MM.1S (cell line): ENCODE data around the gene DAO.
"Not testable (repeated sequence)": the region's sequence is repeated elsewhere in the genome, so short reads cannot be mapped to it uniquely, and the experiment has no call there.

Source experiments
- DNase-seq: peaks from one replicate; pipeline ENCODE4 v3.0.0-alpha.2; 2015
- H2AFZ ChIP-seq: fragments of 300-600 bp; sonication (generic); 2 replicates; pipeline ENCODE4 v1.6.0; 2016; ENCODE audit warnings: antibody characterized with exemption, low read length
- H3F3A ChIP-seq: fragments of 300-600 bp; sonication (generic); 2 replicates; pipeline ENCODE4 v1.6.1; 2016; ENCODE audit warnings: mild to moderate bottlenecking, antibody characterized with exemption, low read length, moderate library complexity, mixed read lengths; ENCODE audit not compliant: insufficient read depth
- H3K27ac ChIP-seq: fragments of 300-600 bp; sonication (generic); 2 replicates; pipeline ENCODE4 v1.5.1; 2016; ENCODE audit warnings: mild to moderate bottlenecking, low read length
- H3K27me3 ChIP-seq: fragments of 300-600 bp; sonication (generic); replicated peaks from 2 replicates; pipeline ENCODE4 v1.6.0; 2016; ENCODE audit warnings: low read length; ENCODE audit not compliant: insufficient read depth
- H3K36me3 ChIP-seq: fragments of 300-600 bp; sonication (generic); replicated peaks from 2 replicates; pipeline ENCODE4 v1.6.1; 2016; ENCODE audit warnings: mild to moderate bottlenecking, low read length, mixed read lengths; ENCODE audit not compliant: insufficient read depth
- H3K4me1 ChIP-seq: fragments of 300-600 bp; sonication (generic); 2 replicates; pipeline ENCODE4 v1.6.1; 2016; ENCODE audit warnings: low read length, mixed read lengths
- H3K4me2 ChIP-seq: fragments of 300-600 bp; sonication (generic); 2 replicates; pipeline ENCODE4 v1.6.0; 2016; ENCODE audit warnings: low read depth, low read length
- H3K4me3 ChIP-seq: fragments of 300-600 bp; sonication (generic); 2 replicates; pipeline ENCODE4 v1.5.1; 2016; ENCODE audit warnings: low read length, mixed read lengths
- H3K79me2 ChIP-seq: fragments of 300-600 bp; sonication (generic); 2 replicates; pipeline ENCODE4 v1.6.1; 2016; ENCODE audit warnings: mixed run types, low read length, mixed read lengths
- H3K9ac ChIP-seq: fragments of 300-600 bp; sonication (generic); 2 replicates; pipeline ENCODE4 v1.6.1; 2016; ENCODE audit warnings: low read length, mixed read lengths
- H3K9me2 ChIP-seq: fragments of 300-600 bp; sonication (generic); replicated peaks from 2 replicates; pipeline ENCODE4 v1.6.1; 2016; ENCODE audit warnings: mild to moderate bottlenecking, low read length, mixed read lengths; ENCODE audit not compliant: insufficient read depth
- H3K9me3 ChIP-seq: fragments of 300-600 bp; sonication (generic); replicated peaks from 2 replicates; pipeline ENCODE4 v1.6.1; 2016; ENCODE audit warnings: mild to moderate bottlenecking, low read length, mixed read lengths; ENCODE audit not compliant: insufficient read depth
- H4K20me1 ChIP-seq: fragments of 300-600 bp; sonication (generic); 2 replicates; pipeline ENCODE4 v1.6.1; 2016; ENCODE audit warnings: mild to moderate bottlenecking, low read length, moderate library complexity, mixed read lengths; ENCODE audit not compliant: insufficient read depth
- EZH2 ChIP-seq: fragments of 300-600 bp; sonication (generic); optimal IDR thresholded peaks from 2 replicates; pipeline ENCODE3; 2017; ENCODE audit warnings: low read depth, mild to moderate bottlenecking, antibody characterized with exemption, low read length, mixed read lengths
- EZH2phosphoT487 ChIP-seq: fragments of 300-600 bp; sonication (generic); IDR thresholded peaks from 2 replicates; pipeline ENCODE4 v1.6.1; 2018; ENCODE audit warnings: antibody characterized with exemption, low read length
- TF ChIP-seq, protein P1 (sequence below): fragments of 300-600 bp; sonication (generic); IDR thresholded peaks from 2 replicates; pipeline ENCODE4 v1.5.1; 2016; ENCODE audit warnings: antibody characterized with exemption, low read length, mixed read lengths

Gene DAO

DNA sequence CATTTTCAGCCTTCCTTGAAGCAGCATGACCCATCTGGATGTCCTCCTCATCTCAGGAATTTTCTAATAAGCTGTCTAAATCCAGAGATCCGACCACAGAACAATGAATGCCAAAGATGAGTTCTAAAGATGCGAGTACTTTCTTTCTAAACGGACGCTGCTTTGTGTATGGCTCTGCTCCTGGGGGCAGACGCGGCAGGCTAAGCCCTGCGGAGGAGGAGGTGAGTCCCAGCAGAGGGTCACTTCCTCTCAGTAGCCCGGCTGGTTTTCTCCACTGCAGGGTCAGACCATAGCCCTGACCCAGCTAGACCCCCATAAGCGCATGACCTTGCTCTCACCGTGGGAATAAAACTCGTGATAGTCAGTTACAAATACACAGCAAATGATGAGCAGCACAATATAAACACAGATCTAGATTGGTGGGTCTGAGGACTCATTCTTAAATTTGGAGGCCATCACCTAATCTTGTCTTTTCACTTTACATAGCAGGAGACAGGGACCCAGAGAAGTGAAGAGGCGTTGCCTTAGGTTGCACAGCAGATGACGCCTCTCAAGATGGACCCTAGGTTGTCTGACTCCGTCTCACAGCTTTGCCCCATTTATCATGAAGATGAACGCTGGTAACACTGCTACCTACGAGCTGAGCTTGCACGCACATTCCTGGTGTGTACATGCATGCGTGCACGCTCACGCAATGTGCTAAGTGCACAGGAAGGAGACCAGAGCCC, 39.1 kb upstream of the DAO start:
- no peaks in the 10 kb centered on the region for H3K36me3 ChIP-seq
- H3K4me2 ChIP-seq: no peak overlapping the region
- peaks cover 20% of the 10 kb centered on the region for H3F3A ChIP-seq
- H3K4me3 ChIP-seq: no peak overlapping the region
- no peak overlapping the region for H3K27ac ChIP-seq
- no peak overlapping the region for H3K9ac ChIP-seq
- peaks cover 30% of the 10 kb centered on the region for H3K4me1 ChIP-seq
- H4K20me1 ChIP-seq: no peaks in the 10 kb centered on the region
- no peak overlapping the region for H2AFZ ChIP-seq
- H3K9me2 ChIP-seq: no peaks in the 10 kb centered on the region
- no peaks in the 10 kb centered on the region for H3K27me3 ChIP-seq
- TF ChIP-seq EZH2 (no peak), EZH2phosphoT487 (no peak)
- TF ChIP-seq, protein P1, sequence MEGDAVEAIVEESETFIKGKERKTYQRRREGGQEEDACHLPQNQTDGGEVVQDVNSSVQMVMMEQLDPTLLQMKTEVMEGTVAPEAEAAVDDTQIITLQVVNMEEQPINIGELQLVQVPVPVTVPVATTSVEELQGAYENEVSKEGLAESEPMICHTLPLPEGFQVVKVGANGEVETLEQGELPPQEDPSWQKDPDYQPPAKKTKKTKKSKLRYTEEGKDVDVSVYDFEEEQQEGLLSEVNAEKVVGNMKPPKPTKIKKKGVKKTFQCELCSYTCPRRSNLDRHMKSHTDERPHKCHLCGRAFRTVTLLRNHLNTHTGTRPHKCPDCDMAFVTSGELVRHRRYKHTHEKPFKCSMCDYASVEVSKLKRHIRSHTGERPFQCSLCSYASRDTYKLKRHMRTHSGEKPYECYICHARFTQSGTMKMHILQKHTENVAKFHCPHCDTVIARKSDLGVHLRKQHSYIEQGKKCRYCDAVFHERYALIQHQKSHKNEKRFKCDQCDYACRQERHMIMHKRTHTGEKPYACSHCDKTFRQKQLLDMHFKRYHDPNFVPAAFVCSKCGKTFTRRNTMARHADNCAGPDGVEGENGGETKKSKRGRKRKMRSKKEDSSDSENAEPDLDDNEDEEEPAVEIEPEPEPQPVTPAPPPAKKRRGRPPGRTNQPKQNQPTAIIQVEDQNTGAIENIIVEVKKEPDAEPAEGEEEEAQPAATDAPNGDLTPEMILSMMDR: no peak
- DNase-seq: no peak
- peaks cover 77% of the 10 kb centered on the region for H3K79me2 ChIP-seq
- H3K9me3 ChIP-seq: no peaks in the 10 kb centered on the region

DNA sequence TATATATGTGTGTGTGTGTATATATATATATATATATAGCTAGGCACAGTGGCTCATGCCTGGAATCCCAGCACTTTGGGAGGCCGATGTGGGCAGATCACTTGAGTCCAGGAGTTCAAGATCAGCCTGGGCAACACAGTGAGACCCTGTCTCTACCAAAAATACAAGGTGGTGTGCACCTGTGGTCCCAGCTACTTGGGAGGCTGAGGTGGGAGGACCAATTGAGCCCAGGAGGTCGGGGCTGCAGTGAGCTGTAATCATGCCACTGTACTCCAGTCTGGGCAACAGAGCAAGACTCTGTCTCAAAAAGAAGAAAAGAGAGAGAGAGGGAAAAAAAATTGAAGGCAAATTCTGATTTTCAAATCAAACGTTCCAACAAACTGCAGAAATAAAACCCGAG, 38.1 kb upstream of the DAO start:
- H3K36me3 ChIP-seq, H3K4me2 ChIP-seq, H3K27ac ChIP-seq, DNase-seq, H4K20me1 ChIP-seq, H2AFZ ChIP-seq, H3K9me2 ChIP-seq, H3K27me3 ChIP-seq, H3K9ac ChIP-seq, H3K9me3 ChIP-seq, H3K4me3 ChIP-seq: not testable (repeated sequence)
- H3K79me2 ChIP-seq: peaks cover 80% of the 10 kb centered on the region
- H3K4me1 ChIP-seq: peaks cover 30% of the 10 kb centered on the region
- peaks cover 20% of the 10 kb centered on the region for H3F3A ChIP-seq

DNA sequence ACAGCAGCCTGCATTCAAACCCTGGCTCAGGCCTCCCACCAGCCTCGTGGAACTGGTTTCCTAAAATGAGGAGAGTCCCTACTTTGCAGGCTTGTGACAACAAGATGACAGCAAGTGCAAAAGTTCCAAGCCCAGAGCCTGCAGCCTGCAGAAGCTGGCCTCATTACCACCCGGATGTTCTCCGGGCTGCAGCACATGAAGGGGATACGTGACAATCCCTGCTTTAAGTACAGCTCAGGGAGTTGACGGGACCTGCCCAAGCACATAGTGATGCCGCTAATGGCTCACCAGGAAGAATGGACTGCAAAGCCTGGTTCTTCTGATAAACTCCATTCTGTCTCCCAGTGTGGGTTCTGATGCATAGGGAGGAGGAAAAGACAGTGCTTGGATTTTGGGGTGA, 37.5 kb upstream of the DAO start:
- H3K27ac ChIP-seq: no peak overlapping the region
- H3K4me2 ChIP-seq: no peak overlapping the region
- H3K9me2 ChIP-seq: no peaks in the 10 kb centered on the region
- no peak for TF ChIP-seq EZH2phosphoT487
- TF ChIP-seq, protein P1: no peak
- no peak for TF ChIP-seq EZH2
- H3K9ac ChIP-seq: no peak overlapping the region
- no peak overlapping the region for H2AFZ ChIP-seq
- no peaks in the 10 kb centered on the region for H3K9me3 ChIP-seq
- H3F3A ChIP-seq: peaks cover 20% of the 10 kb centered on the region
- DNase-seq: no peak
- H3K4me1 ChIP-seq: peaks cover 28% of the 10 kb centered on the region
- no peak overlapping the region for H3K4me3 ChIP-seq
- no peaks in the 10 kb centered on the region for H3K36me3 ChIP-seq
- peaks cover 74% of the 10 kb centered on the region for H3K79me2 ChIP-seq
- H4K20me1 ChIP-seq: no peaks in the 10 kb centered on the region
- no peaks in the 10 kb centered on the region for H3K27me3 ChIP-seq

DNA sequence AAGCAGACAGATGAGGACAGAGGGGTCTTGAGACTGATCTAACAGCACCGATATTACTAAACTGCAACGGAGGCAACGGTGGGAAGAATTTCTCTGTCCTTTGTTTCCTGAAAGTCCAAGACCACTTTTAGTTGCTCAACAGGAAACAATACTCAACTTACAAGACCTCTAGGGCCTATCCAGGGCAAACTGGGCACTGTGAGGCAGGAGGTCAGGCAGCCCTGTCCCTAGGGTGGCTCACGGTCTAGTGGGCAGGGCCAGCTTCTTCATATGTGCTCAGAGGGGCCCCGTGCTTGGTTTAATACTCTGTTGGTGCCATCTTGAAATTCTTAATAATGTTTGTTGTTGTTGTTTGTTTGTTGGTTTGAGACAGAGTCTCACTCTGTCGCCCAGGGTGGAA, 36.7 kb upstream of the DAO start:
- TF ChIP-seq EZH2phosphoT487 (no peak), EZH2 (no peak)
- TF ChIP-seq, protein P1: no peak
- H3K27me3 ChIP-seq: no peaks in the 10 kb centered on the region
- peaks cover 73% of the 10 kb centered on the region for H3K79me2 ChIP-seq
- H3F3A ChIP-seq: peaks cover 16% of the 10 kb centered on the region
- no peak overlapping the region for H2AFZ ChIP-seq
- no peak overlapping the region for H3K9ac ChIP-seq
- H3K27ac ChIP-seq: no peak overlapping the region
- H3K4me1 ChIP-seq: peaks cover 19% of the 10 kb centered on the region
- H3K4me3 ChIP-seq: no peak overlapping the region
- no peak for DNase-seq
- H3K36me3 ChIP-seq: no peaks in the 10 kb centered on the region
- H4K20me1 ChIP-seq: no peaks in the 10 kb centered on the region
- H3K4me2 ChIP-seq: no peak overlapping the region
- H3K9me3 ChIP-seq: no peaks in the 10 kb centered on the region
- no peaks in the 10 kb centered on the region for H3K9me2 ChIP-seq
